GM19239 (cell line): ENCODE data around the gene AP3M1.
A peak's percentile ranks its signal among the peaks of the same experiment; 100 is the strongest.
"Not testable (repeated sequence)": the region's sequence is repeated elsewhere in the genome, so short reads cannot be mapped to it uniquely, and the experiment has no call there.

ENCODE experiments used
- DNase-seq: peaks from one replicate; pipeline ENCODE4 v3.0.0; 2011; ENCODE audit warnings: low spot score; ENCODE audit not compliant: insufficient read length
- FAIRE-seq: peaks from 2 replicates; lab custom pipeline; 2011; peaks lifted over from hg19 to GRCh38; lab: Jason Lieb, UNC

The AP3M1 gene

DNA sequence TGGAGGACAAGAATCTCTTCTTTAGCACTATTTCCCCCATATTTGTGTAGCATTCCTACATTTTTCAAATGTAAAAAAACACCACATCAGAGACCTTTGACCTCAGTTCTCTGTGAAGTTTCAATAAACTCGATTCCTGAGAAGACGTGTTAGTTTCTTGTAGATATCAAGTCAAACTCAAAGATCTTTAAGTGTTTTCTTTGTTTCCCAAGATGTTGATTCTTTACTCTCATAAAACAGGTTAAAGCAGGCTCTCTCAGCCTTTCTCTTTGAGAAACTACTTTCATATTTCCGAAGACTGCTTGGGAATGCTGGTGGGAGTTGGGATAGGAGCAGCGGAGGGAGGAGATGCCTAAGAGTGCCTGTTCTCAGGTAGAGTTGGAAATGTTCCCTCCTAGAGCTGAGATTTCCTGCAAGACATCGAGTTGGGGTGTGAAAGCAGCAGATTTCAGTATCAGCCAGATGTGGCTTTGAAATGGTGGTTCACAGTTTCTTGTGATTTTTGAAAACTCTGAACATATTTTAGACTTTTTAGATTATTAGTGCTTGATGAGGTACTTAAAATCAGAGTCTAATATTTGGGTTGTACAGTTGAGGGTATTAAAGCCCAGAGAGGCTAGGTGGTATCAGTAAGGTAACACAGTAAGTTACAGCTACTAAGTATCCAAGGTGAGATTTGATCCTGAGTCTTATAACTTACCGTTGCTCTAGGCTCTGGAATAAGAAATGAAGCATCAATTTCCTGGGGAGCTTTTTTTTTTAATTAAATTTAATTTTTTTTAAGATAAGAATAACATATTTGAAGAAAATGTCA is 14.3 kb upstream of the AP3M1 start:
- peak; percentile 94 for FAIRE-seq

DNA sequence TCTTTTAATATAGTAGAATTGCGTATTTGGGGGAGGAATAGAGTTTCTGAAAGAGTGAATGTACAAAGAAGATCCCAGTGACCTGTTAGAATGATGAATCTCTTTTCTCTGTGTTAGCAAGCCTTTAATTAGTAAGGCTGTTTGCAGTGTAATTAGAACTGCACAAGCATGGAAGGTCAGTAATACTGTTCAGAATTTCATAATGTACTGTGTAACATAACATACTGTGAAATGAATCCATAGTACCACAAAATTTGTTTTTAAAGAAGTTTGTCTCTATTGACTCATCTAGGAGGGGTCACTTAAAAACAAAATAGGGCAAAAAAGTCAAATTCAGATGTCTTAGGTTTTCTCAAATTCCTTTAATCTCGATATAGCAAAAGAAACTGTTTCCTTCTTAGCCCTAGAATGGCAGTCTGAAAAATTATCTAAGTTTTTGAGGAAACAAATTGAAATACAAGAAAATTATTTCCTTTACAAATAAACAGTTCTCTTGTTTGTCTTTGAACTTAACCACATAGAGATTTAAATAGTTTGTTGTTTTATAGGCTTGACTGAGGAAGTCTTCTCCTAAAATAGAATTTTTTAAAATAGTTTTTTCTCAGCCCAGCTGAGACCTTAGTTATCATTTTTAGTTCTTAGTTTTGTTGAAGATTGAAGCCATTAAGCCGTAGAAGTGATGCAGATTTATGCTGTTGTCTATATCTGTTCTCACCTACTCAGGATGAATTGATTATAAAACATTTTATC is 12.9 kb upstream of the AP3M1 start:
- DNase-seq = no peak
- no peak for FAIRE-seq

More for the DNA sequence above, 14.3 kb upstream of the AP3M1 start:
- DNase-seq = no peak

DNA sequence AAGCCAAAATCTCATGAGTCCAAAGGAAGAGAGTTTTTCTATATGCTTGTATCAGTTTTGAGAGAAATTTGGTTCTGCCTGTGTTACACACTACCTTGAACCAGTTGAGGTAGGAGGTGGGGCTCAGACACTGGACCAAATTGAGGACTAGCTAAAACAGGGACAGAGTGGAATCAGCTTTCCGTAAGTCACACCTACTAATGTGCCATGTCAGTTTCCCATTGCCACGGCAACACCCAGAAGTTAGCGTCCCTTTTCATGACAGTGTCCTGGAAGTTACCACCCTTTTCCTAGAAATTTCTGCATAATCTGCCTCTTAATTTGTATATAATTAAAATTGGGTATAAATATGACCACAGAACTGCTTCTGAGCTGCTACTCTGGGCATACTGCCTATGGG is 9.4 kb upstream of the AP3M1 start:
- FAIRE-seq (no peak), DNase-seq (no peak)

DNA sequence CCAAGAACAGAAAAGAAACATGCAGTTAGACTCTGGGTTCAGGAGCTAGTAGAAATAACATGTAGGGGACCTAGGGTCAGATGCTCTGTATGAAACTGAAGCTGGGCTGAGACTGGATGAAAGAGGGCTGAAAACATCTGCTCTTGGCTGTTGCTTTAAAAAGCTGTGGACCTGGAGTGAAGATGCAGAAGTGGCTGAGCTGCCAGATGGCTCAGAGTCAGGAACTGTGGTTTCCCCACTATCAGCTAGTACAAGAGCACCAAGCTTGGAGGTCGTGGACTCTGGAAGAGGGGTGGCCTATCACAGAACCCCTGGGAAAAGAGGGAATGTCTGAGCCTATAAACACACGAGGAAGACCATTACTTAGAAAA is 6.3 kb upstream of the AP3M1 start:
- FAIRE-seq (peak; percentile 88), DNase-seq (no peak)

DNA sequence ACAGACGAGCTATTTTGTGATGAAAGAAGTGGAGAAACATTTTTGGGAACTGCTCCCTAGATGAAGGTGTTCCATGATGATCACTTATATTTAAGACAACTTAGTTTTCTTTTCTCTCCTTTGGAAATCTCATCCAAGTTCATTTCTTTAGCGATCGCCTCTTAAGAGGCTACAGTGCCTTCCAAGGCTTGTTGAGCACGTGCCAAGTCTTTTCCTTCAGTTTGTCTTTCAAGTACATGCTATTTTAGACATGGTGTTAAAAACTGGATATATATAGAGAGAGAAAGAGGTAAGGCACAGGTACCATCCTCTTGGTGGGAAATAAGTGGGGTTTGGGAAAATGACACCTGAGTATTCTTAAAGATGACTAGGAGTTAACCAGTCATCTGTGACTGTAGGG is 3.0 kb upstream of the AP3M1 start:
- FAIRE-seq (no peak), DNase-seq (no peak)

DNA sequence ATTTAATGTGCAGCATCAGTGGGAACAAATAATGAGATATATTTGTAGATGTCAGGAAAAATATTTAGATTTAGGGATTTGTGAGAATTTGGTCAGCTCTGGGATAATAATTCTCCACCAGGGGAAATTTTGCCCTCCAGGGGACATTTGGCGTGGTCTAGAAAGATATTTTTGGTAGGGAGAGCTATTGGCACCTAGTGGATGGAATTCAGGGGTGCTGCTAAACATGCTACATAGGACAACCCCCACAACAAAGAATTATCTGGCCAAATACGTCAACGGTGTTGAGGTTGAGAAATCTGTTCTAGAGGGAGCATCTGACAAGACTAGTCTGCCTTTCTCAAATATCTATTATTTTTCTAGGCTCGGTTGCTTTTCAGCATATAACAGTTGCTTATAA is 2.5 kb upstream of the AP3M1 start:
- FAIRE-seq (no peak), DNase-seq (no peak)

DNA sequence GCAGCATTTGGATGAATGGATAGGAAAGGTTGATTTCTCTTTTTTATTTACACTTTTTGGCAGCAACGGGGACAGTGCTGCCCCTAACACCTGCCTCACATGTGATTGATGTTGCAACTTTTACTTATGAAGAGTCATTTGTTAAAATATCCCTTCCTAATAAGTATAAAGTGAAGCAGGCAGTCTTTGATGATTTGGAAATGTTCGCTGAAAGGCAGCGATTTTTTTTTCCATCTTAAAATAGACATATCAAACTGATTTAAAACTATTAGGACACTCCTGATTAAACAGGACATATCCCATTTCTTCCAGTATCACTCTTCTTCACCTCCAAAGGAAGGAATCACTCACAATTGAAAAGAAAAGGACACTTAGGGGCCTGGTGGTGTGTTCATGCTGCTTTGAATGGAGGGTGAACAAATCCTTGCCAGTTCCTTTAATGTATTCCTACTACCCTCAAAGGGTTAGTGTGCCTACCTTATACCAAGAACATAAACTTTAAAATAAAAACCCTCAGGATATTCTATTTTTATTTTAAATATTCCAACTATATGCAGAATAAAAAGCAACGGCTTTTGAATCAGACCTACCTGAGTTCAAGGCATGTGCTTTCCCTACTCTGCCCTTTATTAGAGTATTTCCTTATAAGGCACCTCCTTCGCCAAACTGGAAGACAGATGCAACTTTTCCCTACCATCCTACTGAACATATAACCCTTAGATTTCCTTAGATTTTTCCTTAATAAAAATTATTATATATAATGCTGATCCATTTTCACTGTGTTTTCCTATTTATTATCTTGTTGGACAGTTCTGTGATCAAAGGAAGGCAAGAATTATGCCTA is 1.5 kb upstream of the AP3M1 start:
- no peak for DNase-seq
- FAIRE-seq = no peak

DNA sequence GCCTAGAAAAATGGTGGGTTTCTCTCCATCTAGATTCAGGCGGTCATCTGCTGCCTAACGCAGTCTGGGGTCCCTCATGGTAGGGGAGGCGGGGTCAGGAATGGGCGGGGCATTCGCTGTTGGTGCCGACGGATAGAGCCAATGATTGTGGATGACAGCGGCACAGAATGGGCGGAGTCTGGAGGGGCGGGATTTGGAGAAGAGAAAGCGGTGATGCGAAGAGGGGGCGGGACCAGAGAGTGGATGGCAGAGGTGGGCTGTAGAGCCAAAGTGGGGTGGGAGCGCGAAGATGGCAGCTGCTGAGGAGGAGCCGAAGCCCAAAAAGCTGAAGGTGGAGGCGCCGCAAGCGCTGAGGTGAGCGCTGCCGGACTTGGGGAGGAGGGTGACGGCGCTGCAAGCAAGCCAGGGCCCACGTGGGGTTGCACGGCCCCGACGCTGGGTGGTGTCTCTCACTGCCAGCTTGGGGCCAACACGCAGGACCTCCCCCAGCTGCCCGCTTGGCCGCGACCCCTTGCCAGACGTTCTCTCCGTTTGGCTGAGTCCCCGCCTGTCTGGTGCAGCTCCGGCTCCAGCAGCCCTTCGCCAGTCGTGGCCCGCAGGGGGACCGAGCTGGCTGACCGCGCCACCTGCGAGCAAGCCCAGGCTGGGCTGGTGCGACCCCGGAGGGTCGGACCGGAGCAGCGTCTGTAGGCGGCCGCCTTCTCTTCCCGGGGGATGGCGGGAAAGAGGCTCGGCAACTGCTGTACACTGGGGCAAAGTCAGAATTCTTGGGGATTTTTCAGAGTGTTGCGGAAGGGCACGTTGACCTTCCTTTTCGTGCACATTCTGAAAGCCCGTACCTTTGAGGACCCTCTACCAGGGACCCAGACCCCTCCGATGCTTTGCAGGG is 606 bp upstream of the AP3M1 start, which contains the start of gene ADK:
Gene ADK (plus strand): TSS at position 232 of the 889 bp plus-strand sequence. CDS start 58 bp downstream, at position 290.
- peak; percentile 69 for DNase-seq
- peak; percentile 95 for FAIRE-seq

DNA sequence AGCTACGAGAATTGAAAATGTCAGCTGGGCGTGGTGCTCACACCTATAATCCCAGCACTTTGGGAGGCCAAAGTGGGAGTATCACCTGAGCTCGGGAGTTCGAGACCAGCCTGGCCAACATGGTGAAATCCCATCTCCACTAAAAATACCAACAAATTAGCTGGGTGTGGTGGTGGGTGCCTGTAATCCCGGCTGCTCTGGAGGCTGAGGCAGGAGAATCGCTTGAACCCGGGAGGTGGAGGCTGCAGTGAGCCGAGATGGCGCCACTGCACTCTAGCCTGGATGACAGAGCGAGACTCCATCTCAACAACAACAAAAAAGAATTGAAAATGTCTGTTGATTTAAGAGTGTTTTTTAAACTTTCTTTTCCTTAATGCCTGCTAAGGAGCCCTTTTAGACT is 3.6 kb downstream of the AP3M1 start:
- not testable (repeated sequence) for FAIRE-seq, DNase-seq

DNA sequence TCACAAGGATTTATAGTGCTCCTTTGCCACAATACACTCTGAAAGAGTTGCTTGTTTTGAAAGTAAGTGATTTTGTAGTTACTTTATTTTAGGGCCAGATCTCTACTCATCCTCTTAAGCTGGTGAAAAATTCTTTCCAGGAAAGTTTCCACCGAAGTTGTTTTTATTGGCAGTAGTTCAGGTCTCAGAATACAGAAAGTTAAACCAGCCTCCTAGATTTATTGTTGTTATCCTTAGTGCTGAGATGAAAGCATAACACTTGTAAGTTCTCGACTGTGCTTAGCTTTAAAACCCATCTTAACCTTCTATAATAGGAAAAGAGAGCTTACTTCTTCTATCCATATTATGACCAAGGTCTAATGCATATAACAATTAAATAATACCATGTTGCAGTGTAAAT is 5.5 kb downstream of the AP3M1 start:
- FAIRE-seq = no peak

DNA sequence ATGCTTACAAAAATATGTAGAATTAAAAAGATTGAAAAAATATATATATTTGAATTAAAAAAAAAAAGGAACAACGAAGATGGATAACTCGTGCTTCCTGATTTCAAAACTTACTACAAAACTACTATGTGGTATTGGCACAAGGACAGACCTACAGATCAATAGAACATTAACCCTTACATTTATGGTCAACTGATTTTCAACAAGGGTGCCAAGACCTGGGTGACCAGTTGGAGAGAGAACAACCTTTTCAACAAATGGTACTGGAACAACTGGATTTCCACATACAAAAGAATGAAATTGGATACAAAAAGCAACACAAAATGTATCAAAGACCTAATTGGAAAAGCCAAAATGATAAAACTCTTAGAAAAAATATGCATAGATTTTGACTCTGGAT is 10.1 kb downstream of the AP3M1 start:
- DNase-seq (no peak), FAIRE-seq (no peak)

More for the DNA sequence above, 5.5 kb downstream of the AP3M1 start:
- DNase-seq = no peak

DNA sequence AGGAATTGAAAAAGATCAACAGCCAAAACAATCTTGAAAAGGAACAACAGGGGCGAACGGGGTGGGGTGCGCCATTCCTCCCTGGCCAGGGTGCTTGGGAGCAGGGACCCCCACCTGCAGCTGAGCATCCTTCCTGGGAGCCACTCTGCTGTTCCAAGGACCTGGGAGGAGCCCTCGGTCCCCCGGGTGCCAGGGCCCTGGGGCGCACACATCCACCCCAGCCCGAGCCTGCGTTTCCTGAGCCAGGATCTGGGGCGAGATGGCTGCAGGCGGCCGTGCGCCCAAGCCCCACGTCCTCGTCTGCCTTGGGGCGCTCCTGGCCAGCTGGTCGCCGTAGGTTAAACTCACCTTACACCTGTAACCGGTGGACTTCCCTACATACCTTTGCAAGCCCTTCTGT is 10.6 kb downstream of the AP3M1 start:
- DNase-seq (no peak), FAIRE-seq (no peak)

DNA sequence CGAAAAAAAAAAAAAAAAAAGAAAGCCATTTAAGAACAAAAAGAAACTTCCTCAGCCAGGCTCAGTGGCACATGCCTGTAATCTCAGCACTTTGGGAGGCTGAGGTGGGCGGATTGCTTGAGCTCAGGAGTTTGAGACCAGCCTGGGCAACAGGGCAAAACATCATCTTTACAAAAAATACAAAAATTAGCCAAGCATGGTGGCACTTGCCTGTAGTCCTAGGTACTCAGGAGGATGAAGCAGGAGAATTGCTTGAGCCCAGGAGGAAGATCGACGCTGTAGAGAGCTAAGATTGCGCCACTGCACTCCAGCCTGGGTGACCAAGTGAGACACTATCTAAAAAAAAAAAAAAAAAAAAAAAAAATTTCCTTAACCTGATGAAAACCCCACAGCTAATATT is 12.0 kb downstream of the AP3M1 start:
- DNase-seq, FAIRE-seq: not testable (repeated sequence)

DNA sequence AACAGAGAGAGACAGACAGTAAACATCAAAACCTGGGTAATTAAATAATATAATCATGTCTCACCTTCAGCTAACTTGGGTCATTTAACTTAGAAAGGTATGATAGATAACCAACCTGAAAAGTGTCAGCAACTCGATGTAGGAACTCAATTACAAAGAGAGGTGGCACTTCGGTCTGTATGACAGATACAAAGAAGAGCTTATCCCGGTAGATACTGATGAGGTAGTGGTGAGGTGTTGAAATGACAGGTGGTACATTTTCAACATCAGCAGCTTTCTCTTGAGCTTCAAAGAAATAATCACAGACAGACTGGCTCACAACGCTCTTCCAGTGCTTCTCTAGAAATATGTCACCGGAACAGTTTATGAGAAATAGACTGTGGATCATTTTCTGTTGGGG is 12.6 kb downstream of the AP3M1 start:
- DNase-seq (no peak), FAIRE-seq (no peak)

DNA sequence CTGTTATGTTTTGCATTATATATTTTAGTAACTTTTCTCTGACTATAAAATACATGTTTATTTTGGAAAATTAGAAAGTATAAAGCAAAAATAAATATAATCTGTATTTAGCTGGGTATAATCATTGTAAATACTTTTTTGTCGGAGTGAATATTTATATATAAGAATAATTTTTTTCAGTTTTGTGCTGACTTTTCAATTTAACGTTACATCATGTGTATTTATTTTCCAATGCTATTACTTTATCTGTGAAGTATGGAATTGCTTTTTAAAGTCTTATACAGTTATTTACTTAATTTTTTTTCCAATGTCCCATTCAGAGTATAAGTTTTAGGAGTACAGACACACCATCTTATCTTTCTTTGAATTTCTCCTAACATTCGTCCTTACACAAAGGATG is 15.2 kb downstream of the AP3M1 start:
- DNase-seq (no peak), FAIRE-seq (no peak)

DNA sequence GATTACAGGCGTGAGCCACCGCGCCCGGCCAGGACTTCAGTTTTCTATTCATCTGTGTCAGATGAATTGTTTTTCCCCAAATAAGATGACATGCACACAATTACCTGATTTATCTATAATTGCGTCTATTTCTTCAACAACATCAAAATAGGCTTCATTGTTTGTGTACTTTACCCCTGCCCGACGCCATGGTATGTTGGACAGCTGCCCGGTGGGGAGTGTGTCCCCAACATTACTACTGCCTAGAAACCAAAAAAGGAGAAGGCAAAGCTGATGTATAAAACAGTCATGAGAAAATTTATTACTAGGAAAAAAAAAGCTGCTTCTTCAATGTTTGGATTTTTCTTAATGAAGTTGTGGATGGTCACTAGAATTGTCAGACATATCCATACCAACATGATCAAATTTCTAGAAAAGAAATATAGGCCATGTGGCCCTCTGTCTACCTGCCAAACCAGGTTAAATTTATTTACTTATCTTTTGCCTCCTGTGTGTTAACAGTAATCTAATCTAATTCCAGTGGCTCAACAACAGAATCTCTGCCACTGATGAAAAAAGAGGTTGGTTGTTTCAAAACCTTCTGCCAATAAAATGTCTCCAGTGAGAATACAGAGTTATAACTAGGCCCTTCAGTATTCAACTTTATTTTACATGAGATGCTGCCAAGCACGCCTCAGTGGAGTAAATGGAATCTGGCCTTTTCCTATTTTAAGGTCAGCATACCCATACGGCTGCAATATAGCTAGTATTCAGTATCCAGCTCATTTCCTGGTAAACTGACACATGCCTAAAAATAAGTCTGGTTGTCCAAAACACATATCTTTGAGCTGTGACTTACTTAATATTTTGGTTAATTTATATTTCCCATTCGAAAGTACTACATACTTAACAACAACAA is 16.5 kb downstream of the AP3M1 start:
- FAIRE-seq (no peak), DNase-seq (no peak)

DNA sequence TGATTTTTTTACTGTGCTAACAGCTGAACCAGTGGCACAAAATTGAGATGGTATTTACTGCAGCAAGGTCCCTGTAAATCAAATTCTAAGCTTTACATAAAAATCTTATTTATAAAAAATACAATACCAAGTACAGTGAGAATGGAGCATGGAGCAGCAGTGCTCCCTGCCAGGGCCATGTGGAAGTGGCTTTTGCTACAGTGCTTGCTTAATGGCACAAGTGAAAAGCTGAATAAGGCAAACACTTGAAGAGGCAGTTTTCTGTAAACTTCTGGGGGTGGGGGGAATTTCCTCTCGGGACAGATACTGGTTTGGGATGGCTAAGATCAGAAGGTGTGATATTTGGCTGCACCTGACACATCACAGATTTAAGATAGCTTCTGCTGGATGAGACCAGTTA is 27.5 kb downstream of the AP3M1 start:
- FAIRE-seq (no peak), DNase-seq (no peak)

DNA sequence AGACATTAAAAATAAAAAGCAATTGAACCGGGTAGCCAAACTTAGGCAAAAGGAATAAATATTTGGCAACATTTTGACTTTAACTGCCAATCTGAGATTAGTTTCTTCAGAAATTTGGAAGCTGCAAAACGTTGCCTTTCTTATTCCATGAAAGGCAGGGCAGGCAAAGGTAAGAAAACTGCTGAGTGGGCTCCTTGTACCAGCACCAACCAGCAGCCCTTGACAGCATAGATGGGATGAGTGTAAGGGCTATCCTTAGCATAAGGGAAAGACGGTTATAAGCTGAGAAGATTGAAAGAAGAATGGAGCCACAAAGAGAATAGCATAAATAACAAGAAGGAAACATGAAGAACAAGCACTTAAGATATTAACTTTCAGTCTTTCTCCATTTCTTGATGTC is 28.6 kb downstream of the AP3M1 start:
- DNase-seq = no peak
- no peak for FAIRE-seq

DNA sequence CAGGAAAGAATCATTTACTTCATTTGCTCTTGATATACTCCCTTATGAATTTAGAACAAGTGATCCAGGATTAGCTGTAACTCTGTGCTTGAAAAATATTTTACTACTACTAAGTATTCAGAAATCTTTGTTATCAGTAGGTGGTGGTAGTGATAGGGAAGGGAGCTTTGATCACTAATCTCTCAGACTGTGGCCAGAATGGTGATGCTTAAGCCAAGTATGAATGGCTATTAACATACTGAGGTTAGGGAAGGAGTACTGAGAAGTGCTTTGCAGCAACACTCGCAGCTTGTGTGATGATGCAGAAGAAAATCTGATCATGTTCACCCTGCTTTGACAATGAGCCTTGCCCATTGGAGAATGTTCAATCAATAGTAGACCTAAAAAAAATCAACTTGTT is 29.3 kb downstream of the AP3M1 start:
- no peak for FAIRE-seq

More for the DNA sequence above, 29.3 kb downstream of the AP3M1 start:
- DNase-seq = no peak
